Activated T-cell treated with anti-CD3 and anti-CD28 coated beads, Interleukin-2, amount 50 U/mL, for 72 hours (primary cell): ENCODE data around the gene LRP1B. TPM values are rescaled to one million over a fixed set of nuclear protein-coding genes. Genes with fewer than 3 reads are reported as not detected.

Experiments used
- ATAC-seq, 2 donors: fragments of 150-1000 bp; cut with Tn5 transposase; replicated peaks in 1 of 2; 2 replicates each; pipeline ENCODE4 v1.10.0; 2021; ENCODE audit warnings: moderate library complexity in 2 of 2, mild to moderate bottlenecking in 1 of 2
- DNase-seq, 2 donors: peaks; one replicate each; pipeline ENCODE4 v3.0.0; 2021 to 2022; ENCODE audit warnings: mixed read lengths in 1 of 2
- H3K27ac Mint-ChIP-seq: one replicate; pipeline ENCODE4 v1.8.0; 2022; ENCODE audit warnings: mild to moderate bottlenecking, moderate library complexity, mixed read lengths
- H3K27me3 Mint-ChIP-seq: one replicate; pipeline ENCODE4 v1.8.0; 2022; ENCODE audit warnings: low read depth, mixed read lengths
- H3K36me3 Mint-ChIP-seq, 2 donors: one replicate each; pipeline ENCODE4 v1.8.0; 2022; ENCODE audit warnings: mixed read lengths in 2 of 2, mild to moderate bottlenecking in 1 of 2; ENCODE audit not compliant: insufficient read depth in 2 of 2
- H3K4me1 Mint-ChIP-seq: one replicate; pipeline ENCODE4 v1.8.0; 2022; ENCODE audit warnings: low read depth, mixed read lengths
- H3K4me3 Mint-ChIP-seq, 2 donors: one replicate each; pipeline ENCODE4 v1.8.0; 2022; ENCODE audit warnings: mild to moderate bottlenecking in 2 of 2, mixed read lengths in 2 of 2, moderate library complexity in 2 of 2
- H3K9me3 Mint-ChIP-seq, 2 donors: one replicate each; pipeline ENCODE4 v1.8.0; 2022; ENCODE audit warnings: mixed read lengths in 2 of 2
- total RNA-seq, 2 donors: library from RNA; stranded (reverse); gene quantifications; one replicate each; pipeline ENCODE4 v1.2.3, GENCODE V29; 2022

Gene LRP1B
- total RNA-seq, 2 donors from 2014 or later: not detected

DNA sequence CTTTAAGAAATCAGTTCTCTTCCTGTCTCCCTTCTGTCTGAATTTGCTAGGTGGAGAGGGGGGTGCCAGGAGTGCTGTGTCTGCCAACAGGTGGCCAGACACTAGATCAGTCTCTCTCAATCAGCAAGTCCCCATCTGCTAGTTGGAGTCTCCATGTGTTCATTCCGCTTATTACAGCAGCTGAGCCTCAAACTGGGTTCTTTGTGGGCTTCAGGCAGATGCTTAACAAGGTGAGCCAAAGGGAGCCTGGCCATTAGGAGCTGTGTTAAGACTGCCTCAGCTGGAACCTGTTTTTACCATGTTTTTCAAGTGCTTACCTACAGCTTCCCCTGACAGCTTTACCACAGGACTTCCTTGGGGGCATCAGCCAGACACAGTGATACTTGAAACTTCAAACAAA lies 401.9 kb downstream of the LRP1B start:
- Mint-ChIP-seq H3K9me3 (peaks cover 14 to 17% of the 10 kb centered on the region in 2 donors), H3K27me3 (no peaks in the 10 kb centered on the region), H3K4me1 (no peaks in the 10 kb centered on the region), H3K4me3 (no peak overlapping the region), H3K27ac (no peak overlapping the region), H3K36me3 (no peaks in the 10 kb centered on the region)
- ATAC-seq (no peak), DNase-seq (no peak)

DNA sequence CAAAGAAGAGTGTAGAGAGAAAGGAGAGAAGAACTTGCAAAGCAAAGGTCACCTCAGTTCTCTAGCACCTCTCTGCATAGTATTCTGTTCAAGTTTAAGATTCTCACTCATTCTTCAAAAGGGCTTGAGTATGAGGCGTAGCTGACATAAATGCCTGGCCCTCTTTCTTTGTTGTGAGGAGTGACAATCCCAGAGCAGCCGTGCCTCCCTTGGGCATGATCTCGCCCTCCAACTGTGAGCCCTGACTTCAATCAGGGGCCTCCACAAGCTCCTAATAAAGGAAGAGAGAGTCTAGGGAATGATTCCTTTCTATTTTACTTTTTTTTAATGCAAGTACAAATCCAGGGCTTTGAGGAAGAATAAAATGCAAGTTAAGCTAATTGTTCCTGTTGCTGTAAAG lies 402.7 kb downstream of the LRP1B start:
- H3K9me3 Mint-ChIP-seq: peaks cover 9 to 16% of the 10 kb centered on the region in 2 donors
- H3K4me3 Mint-ChIP-seq: no peak overlapping the region
- ATAC-seq (no peak), DNase-seq (no peak)
- no peaks in the 10 kb centered on the region for H3K36me3 Mint-ChIP-seq
- H3K27ac Mint-ChIP-seq: no peak overlapping the region
- H3K4me1 Mint-ChIP-seq: no peaks in the 10 kb centered on the region
- H3K27me3 Mint-ChIP-seq: no peaks in the 10 kb centered on the region

DNA sequence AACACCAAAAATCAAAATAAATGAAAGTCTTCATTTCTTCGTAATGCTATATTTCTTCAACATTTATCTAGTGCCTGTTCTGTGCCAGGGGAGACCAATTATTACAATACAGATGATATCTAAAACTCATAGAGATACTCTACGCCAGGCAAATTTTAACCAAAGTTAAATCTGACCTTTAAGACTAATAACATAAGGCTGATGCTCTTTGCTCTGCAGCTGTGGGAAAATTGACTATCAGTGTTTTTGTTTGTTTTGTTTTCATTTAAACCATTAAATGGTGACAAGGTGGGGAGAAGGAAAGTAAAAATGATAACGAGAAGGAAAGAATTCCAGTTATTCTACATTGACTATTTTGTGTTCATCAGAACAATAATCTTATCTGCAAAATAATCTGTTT lies 406.4 kb downstream of the LRP1B start:
- Mint-ChIP-seq H3K4me1 (no peaks in the 10 kb centered on the region), H3K36me3 (no peaks in the 10 kb centered on the region), H3K27me3 (no peaks in the 10 kb centered on the region), H3K27ac (no peak overlapping the region), H3K4me3 (no peak overlapping the region), H3K9me3 (peaks cover 1 to 2% of the 10 kb centered on the region in 2 donors)
- DNase-seq (no peak), ATAC-seq (no peak)

DNA sequence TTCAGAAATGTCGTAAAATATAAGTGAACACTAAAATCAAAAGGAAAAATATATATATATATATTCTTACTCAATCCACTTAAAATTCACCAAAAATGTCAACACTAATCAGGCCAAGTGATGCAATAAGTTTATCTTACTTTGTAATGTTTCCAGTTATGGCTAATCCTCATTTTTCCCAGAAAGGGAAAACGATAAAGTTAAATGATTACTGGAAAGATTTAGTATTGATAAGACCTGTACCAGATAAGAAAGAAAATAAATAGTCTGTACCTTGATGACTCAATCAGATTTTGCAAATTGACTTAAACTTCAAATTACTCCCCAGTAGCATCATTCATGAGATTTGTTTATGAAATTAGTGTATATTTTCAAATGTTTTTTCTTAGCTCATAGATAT lies 407.0 kb downstream of the LRP1B start:
- Mint-ChIP-seq H3K27ac (no peak overlapping the region), H3K4me1 (no peaks in the 10 kb centered on the region), H3K4me3 (no peak overlapping the region), H3K9me3 (peaks cover 1 to 2% of the 10 kb centered on the region in 2 donors), H3K36me3 (no peaks in the 10 kb centered on the region), H3K27me3 (no peaks in the 10 kb centered on the region)
- ATAC-seq (no peak), DNase-seq (no peak)

DNA sequence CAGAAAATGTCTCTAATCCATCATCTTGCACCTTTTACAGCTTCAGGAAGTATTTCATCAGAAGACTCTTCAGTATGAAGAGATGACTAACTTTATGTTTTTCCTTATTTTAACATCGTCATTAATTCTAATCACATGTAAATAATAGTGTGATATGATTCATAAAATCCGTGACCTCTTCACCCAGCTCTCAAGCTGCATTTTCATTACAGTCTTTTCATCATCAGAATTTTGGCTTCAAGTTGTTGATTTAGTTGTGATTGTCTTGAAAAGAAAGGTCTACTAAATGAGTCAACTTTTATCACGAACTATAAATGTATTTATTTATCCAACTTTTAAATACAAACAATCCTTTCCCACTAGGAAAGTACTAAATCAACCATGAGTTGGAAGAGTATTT lies 410.3 kb downstream of the LRP1B start:
- DNase-seq: no peak
- Mint-ChIP-seq H3K27ac (no peak overlapping the region), H3K27me3 (no peaks in the 10 kb centered on the region), H3K36me3 (no peaks in the 10 kb centered on the region), H3K9me3 (peaks cover 0 to 3% of the 10 kb centered on the region in 2 donors), H3K4me3 (no peak overlapping the region), H3K4me1 (no peaks in the 10 kb centered on the region)
- ATAC-seq: no peak

DNA sequence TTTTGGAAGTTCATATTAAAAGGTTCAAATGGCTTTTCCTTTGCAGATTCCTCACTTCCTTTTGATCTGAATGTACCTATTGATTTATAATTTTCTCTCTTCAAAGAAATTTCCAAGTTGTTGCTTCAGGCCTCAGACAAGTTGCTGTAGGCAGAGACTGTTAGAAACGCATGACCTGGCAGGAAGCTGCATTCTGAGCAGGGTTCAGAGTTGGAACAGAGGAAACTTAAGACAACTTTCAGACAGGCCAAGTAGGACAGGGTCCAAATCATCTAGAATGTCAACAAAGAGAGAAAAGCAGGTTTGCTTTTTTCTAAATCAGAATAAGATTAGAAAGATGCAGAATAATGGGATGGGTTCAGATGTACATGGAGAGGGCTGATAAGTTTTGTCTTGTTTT lies 416.3 kb downstream of the LRP1B start:
- DNase-seq (no peak), ATAC-seq (no peak)
- Mint-ChIP-seq H3K4me3 (no peak overlapping the region), H3K27me3 (no peaks in the 10 kb centered on the region), H3K36me3 (no peaks in the 10 kb centered on the region), H3K9me3 (peaks cover 3 to 4% of the 10 kb centered on the region in 2 donors), H3K4me1 (no peaks in the 10 kb centered on the region), H3K27ac (no peak overlapping the region)

DNA sequence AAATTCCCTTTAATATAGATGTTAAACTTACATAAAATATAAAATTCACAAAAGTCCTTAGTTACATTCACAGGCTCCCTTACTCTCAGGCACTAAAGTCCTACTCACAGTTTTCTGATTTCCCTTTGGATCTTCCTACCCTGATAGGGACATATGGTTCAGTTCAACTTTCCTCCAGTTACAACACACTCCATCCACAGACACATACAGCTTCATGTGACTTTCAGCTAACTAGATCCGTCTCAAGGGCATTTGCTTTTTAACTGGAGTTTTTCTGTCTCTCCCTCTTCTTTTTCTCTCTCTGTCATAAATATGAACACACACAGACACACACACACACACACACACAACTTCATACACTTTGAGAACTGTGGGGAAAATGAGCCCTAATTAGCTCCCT lies 419.2 kb downstream of the LRP1B start:
- no peak for ATAC-seq
- no peaks in the 10 kb centered on the region for H3K4me1 Mint-ChIP-seq

DNA sequence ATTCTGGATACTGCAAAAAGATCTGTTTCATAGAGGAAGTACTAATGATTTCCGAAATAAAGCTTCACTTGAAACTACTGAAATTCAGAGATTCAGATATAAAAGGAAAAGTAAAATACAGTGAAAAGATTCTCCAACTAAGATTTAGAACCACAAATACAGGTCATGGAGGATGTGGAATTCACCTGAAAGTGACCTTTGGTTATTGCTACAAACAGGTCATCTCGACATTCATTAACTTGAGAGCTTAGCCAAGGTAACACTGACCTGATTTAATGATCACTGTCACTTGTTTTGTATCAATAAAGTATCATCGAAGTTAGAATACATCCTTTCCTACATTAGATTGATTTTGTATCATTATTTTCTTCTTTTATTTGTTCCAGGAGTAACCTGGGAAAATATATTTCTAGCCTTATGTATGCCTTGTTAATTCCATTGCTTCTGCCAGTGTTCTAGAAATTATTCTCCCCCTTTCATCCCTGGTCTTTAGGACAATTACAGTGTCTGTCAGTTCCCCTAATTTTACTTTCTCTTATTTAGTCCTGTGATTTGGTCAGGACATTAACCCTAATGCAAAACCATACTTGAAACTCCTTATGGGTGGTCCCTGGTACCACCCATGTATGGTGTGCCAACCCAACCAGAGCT lies 420.1 kb downstream of the LRP1B start:
- no peak overlapping the region for H3K4me3 Mint-ChIP-seq
- no peaks in the 10 kb centered on the region for H3K36me3 Mint-ChIP-seq
- DNase-seq (no peak), ATAC-seq (no peak)
- peaks cover 5 to 9% of the 10 kb centered on the region in 2 donors for H3K9me3 Mint-ChIP-seq
- H3K27me3 Mint-ChIP-seq: no peaks in the 10 kb centered on the region
- no peaks in the 10 kb centered on the region for H3K4me1 Mint-ChIP-seq
- H3K27ac Mint-ChIP-seq: no peak overlapping the region

More for the DNA sequence above, 419.2 kb downstream of the LRP1B start:
- DNase-seq: no peak
- Mint-ChIP-seq H3K36me3 (no peaks in the 10 kb centered on the region), H3K27ac (no peak overlapping the region), H3K4me3 (no peak overlapping the region), H3K9me3 (peaks cover 5% of the 10 kb centered on the region in 2 donors), H3K27me3 (no peaks in the 10 kb centered on the region)

DNA sequence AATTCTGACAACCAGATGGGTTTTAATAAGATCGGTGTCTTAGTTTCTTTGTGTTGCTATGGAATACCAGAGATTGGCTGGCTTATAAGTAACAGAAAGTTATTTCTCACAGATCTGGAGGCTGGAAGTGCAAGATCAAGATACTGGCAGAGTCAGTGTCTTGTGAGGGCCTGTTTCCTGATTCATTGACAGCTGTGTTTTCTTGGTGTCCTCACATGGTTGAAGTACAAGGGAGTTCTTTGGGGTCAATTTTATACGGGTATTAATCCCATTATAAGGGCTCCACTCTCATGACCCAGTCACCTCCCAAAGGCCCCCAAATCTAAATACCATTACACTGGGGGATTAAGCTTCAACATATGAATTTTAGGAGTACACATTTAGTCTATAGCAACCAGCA lies 421.1 kb downstream of the LRP1B start:
- DNase-seq: no peak
- Mint-ChIP-seq H3K36me3 (no peaks in the 10 kb centered on the region), H3K9me3 (peaks cover 5 to 9% of the 10 kb centered on the region in 2 donors), H3K4me1 (no peaks in the 10 kb centered on the region), H3K27me3 (no peaks in the 10 kb centered on the region), H3K27ac (no peak overlapping the region), H3K4me3 (no peak overlapping the region)
- ATAC-seq: no peak

DNA sequence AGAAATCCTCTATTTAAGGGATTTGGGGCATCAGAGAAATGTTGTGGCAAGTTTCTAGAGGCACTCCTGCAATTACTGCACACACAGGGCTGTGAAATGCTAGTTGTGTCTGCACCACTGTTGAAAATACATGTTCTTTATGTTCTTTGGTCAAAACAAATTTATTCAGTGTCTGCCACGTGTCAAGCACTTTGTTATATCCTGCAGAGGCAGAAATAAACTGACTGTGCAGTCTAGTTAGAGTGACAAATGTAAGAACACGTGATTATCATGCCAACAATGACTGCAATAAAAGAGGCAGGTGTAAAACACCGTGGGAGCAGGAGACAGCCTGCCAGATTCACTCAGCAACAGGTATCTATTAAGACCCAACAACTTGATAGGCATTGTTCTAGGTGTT lies 423.3 kb downstream of the LRP1B start:
- no peaks in the 10 kb centered on the region for H3K4me1 Mint-ChIP-seq
- no peak overlapping the region for H3K27ac Mint-ChIP-seq
- no peaks in the 10 kb centered on the region for H3K36me3 Mint-ChIP-seq
- H3K9me3 Mint-ChIP-seq: peaks cover 5 to 11% of the 10 kb centered on the region in 2 donors
- DNase-seq: no peak
- ATAC-seq: no peak
- H3K27me3 Mint-ChIP-seq: no peaks in the 10 kb centered on the region
- no peak overlapping the region for H3K4me3 Mint-ChIP-seq

DNA sequence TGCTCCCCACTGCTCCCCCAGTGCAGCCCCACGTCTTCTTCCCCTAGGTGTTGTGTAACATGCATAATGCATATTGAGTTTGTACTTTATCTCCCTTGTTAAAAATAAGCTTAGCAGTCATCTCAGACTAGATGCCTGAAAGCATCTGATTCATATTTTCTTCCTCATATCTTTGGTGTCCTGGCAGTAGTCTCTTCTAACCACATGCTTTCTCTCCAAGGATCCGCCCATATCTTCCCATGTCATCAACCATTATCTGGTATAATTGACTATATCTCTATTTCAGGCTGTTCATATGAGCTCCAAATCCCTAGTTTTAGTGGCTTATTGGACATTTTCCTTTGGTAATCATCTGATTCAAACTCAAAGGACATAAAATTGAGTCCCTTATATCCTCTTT lies 426.3 kb downstream of the LRP1B start:
- Mint-ChIP-seq H3K4me3 (no peak overlapping the region), H3K9me3 (peaks cover 10 to 12% of the 10 kb centered on the region in 2 donors), H3K27me3 (no peaks in the 10 kb centered on the region), H3K27ac (no peak overlapping the region), H3K4me1 (no peaks in the 10 kb centered on the region), H3K36me3 (no peaks in the 10 kb centered on the region)
- DNase-seq: no peak
- no peak for ATAC-seq

DNA sequence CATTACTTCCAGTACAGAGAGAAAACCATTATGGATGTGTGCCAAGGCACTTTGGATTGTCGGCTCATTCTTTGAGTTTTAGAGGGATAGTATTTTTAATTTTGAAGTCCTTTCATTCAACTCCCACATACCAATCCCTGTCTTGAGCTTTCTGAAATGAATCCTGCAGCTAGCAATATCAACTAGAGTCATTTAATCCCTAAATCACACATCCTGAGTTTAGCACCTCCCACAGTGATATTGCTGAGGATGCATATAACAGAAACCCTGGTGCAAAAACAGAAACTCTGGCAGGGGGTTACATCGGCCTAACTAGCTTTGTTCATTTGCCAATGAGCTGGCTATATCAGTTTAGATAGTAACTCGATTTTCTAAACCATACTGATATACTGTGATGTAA lies 427.3 kb downstream of the LRP1B start:
- Mint-ChIP-seq H3K36me3 (no peaks in the 10 kb centered on the region), H3K27me3 (no peaks in the 10 kb centered on the region), H3K9me3 (peaks cover 8 to 10% of the 10 kb centered on the region in 2 donors), H3K4me1 (no peaks in the 10 kb centered on the region), H3K27ac (no peak overlapping the region), H3K4me3 (no peak overlapping the region)
- DNase-seq (no peak), ATAC-seq (no peak)

DNA sequence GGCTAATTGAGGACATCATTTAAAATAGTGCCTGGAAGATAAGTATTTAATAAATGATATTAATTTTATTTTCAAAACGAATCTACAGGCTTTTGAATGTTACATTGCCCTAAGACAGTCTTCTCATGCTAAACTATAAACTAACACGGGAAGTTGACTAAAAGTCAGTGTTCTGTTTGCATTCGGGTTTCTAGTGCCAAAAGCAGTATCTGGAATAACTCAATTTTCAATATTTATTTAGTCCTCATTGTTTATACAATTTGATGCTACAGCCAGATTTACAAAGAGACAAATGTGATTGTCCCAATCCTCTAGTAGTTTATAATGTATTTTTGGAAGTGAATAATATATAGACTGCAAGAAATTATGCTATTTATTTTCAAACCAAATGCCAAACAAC lies 429.2 kb downstream of the LRP1B start:
- Mint-ChIP-seq H3K4me3 (no peak overlapping the region), H3K36me3 (no peaks in the 10 kb centered on the region), H3K27me3 (no peaks in the 10 kb centered on the region), H3K27ac (no peak overlapping the region), H3K9me3 (peaks cover 8 to 9% of the 10 kb centered on the region in 2 donors), H3K4me1 (no peaks in the 10 kb centered on the region)
- no peak for ATAC-seq
- DNase-seq: no peak

DNA sequence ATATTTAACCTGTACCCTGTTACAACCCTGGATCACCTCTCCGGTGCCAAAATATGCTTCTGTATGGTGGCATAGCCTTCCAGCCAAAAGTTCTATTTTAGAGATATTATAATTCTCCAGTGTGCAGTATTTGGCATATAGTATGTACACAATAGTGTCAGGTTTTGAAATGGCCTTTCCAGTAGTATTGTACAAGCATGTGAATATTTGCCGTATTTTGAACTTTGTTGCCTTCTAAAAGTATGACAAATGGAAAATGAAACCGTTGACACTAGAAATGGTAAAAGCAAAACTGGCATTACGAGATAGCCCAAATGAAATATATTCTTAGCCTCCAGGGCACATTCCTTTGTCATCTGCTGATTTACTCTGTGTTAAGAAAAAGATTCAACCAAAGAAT lies 431.2 kb downstream of the LRP1B start:
- Mint-ChIP-seq H3K36me3 (no peaks in the 10 kb centered on the region), H3K27me3 (no peaks in the 10 kb centered on the region), H3K9me3 (peaks cover 5 to 7% of the 10 kb centered on the region in 2 donors), H3K4me1 (no peaks in the 10 kb centered on the region), H3K27ac (no peak overlapping the region), H3K4me3 (no peak overlapping the region)
- ATAC-seq: no peak
- DNase-seq: no peak
